ENCODE data around the gene ANKK1.

- TF ChIP-seq CTCF (IDR thresholded peaks at IDR 0.05) (no peak), POLR2A (IDR thresholded peaks at IDR 0.05) (no peak)
Measured at GRCh38 chr11:113409526-113409925, 21.9 kb downstream of the ANKK1 start.
